ENCODE measurements around the gene MT1E. TPM values are rescaled to one million over a fixed set of nuclear protein-coding genes. Genes with fewer than 3 reads are reported as not detected.
"Not testable (repeated sequence)": the region's sequence is repeated elsewhere in the genome, so short reads cannot be mapped to it uniquely, and the experiment has no call there.

MT1E gene
- total and polyA plus RNA-seq, 5 experiments from 2014 or later: 1.3 to 21.9 (median 7.1) TPM

- H3K36me3 Mint-ChIP-seq: peaks cover 0 to 13% (median 5%) of the 10 kb centered on the region in 3 donors
- no peak for ATAC-seq
- peak overlapping the region in 1 of 10 donors; percentile 71 for H3K27ac Mint-ChIP-seq
- H3K4me1 Mint-ChIP-seq: peaks cover 18 to 37% (median 26%) of the 10 kb centered on the region in 4 donors
- POLR2A ChIA-PET: interaction anchor here (1.9 kb wide), 1 partner anchor 62 kb away, joined by 5 read pairs; the partner anchor contains the start of gene MT2A
- H3K9me3 Mint-ChIP-seq: no peaks in the 10 kb centered on the region
- no peak for DNase-seq
- H3K27me3 Mint-ChIP-seq: peaks cover 27 to 55% (median 46%) of the 10 kb centered on the region in 5 donors
- peak overlapping the region in 6 of 10 donors; percentile 12 to 62 (median 57) for H3K4me3 Mint-ChIP-seq
Observed at GRCh38 chr16:56669840-56670619, 44.4 kb downstream of the MT1E start.

GRCh38 chr16:56670620-56670934 is 45.0 kb downstream of the MT1E start:
- Mint-ChIP-seq H3K4me1 (peaks cover 22 to 43% (median 31%) of the 10 kb centered on the region in 4 donors), H3K36me3 (peaks cover 0 to 8% (median 4%) of the 10 kb centered on the region in 3 donors), H3K4me3 (no peak overlapping the region), H3K27ac (no peak overlapping the region), H3K9me3 (no peaks in the 10 kb centered on the region), H3K27me3 (peaks cover 27 to 53% (median 46%) of the 10 kb centered on the region in 5 donors)
- POLR2A ChIA-PET: interaction anchor here (1.9 kb wide), 1 partner anchor 62 kb away, joined by 5 read pairs; the partner anchor contains the start of gene MT2A
- DNase-seq: no peak
- no peak for ATAC-seq

- DNase-seq, ATAC-seq, H3K36me3 Mint-ChIP-seq, H3K27ac Mint-ChIP-seq, H3K4me3 Mint-ChIP-seq, H3K9me3 Mint-ChIP-seq: not testable (repeated sequence)
- H3K27me3 Mint-ChIP-seq: peaks cover 25 to 46% (median 44%) of the 10 kb centered on the region in 5 donors
- POLR2A ChIA-PET: interaction anchor here (0.6 to 1.0 kb wide), 2 partner anchors 28 to 41 kb away, joined by 3 to 4 read pairs; no protein-coding TSS in a partner anchor
- peaks cover 24 to 53% (median 36%) of the 10 kb centered on the region in 4 donors for H3K4me1 Mint-ChIP-seq
Observed at GRCh38 chr16:56671691-56672090, 46.1 kb downstream of the MT1E start.

GRCh38 chr16:56672171-56672570 is 46.6 kb downstream of the MT1E start:
- POLR2A ChIA-PET: interaction anchor here (0.6 to 1.0 kb wide), 2 partner anchors 29 to 40 kb away, joined by 3 to 4 read pairs; no protein-coding TSS in a partner anchor
- not testable (repeated sequence) for ATAC-seq, H3K36me3 Mint-ChIP-seq, H3K9me3 Mint-ChIP-seq, H3K4me3 Mint-ChIP-seq, H3K27ac Mint-ChIP-seq, DNase-seq
- Mint-ChIP-seq H3K4me1 (peaks cover 24 to 53% (median 36%) of the 10 kb centered on the region in 4 donors), H3K27me3 (peaks cover 25 to 45% (median 40%) of the 10 kb centered on the region in 5 donors)

- Mint-ChIP-seq H3K4me3 (no peak overlapping the region), H3K27me3 (peaks cover 21 to 42% (median 33%) of the 10 kb centered on the region in 5 donors), H3K9me3 (no peaks in the 10 kb centered on the region), H3K27ac (peak overlapping the region in 1 of 10 donors; percentile 25), H3K36me3 (no peaks in the 10 kb centered on the region), H3K4me1 (peaks cover 23 to 46% (median 34%) of the 10 kb centered on the region in 4 donors)
- DNase-seq (no peak), ATAC-seq (no peak)
- POLR2A ChIA-PET: interaction anchor here (0.9 to 1.3 kb wide), 2 partner anchors 9 to 16 kb away, joined by 3 to 4 read pairs; partner anchors contain the start of gene MT1X
Observed at GRCh38 chr16:56672761-56673536, 47.4 kb downstream of the MT1E start.

GRCh38 chr16:56673921-56674320 is 48.3 kb downstream of the MT1E start:
- POLR2A ChIA-PET: interaction anchor here (0.9 to 1.3 kb wide), 2 partner anchors 8 to 17 kb away, joined by 3 to 4 read pairs; partner anchors contain the start of gene MT1X
- DNase-seq (peak in 4 of 10 donors; percentile 22 to 60 (median 45)), ATAC-seq (peak; percentile 32 to 33)
- peak overlapping the region in 6 of 10 donors; percentile 3 to 50 (median 38) for H3K4me3 Mint-ChIP-seq
- H3K27ac Mint-ChIP-seq: peak overlapping the region in 5 of 10 donors; percentile 7 to 77 (median 69)
- no peaks in the 10 kb centered on the region for H3K36me3 Mint-ChIP-seq
- no peaks in the 10 kb centered on the region for H3K9me3 Mint-ChIP-seq
- H3K27me3 Mint-ChIP-seq: peaks cover 13 to 34% (median 25%) of the 10 kb centered on the region in 5 donors
- H3K4me1 Mint-ChIP-seq: peaks cover 15 to 38% (median 26%) of the 10 kb centered on the region in 4 donors

- ATAC-seq, DNase-seq, H3K36me3 Mint-ChIP-seq, POLR2A ChIA-PET, H3K9me3 Mint-ChIP-seq: not testable (repeated sequence)
- Mint-ChIP-seq H3K27me3 (peaks cover 10 to 31% (median 19%) of the 10 kb centered on the region in 5 donors), H3K4me1 (peaks cover 11 to 32% (median 22%) of the 10 kb centered on the region in 4 donors), H3K4me3 (peak overlapping the region in 6 of 10 donors; percentile 30 to 75 (median 38)), H3K27ac (peak overlapping the region in 5 of 10 donors; percentile 11 to 73 (median 46))
Observed at GRCh38 chr16:56674570-56674969, 49.0 kb downstream of the MT1E start.

GRCh38 chr16:56675685-56676210 is 50.2 kb downstream of the MT1E start:
- Mint-ChIP-seq H3K36me3 (no peaks in the 10 kb centered on the region), H3K4me3 (peak overlapping the region; percentile 70 to 90 (median 81)), H3K27me3 (peaks cover 5 to 25% (median 7%) of the 10 kb centered on the region in 5 donors), H3K27ac (peak overlapping the region in 8 of 10 donors; percentile 53 to 88 (median 66)), H3K4me1 (peaks cover 8 to 28% (median 19%) of the 10 kb centered on the region in 4 donors), H3K9me3 (no peaks in the 10 kb centered on the region)
- ATAC-seq: peak; percentile 93 to 96
- POLR2A ChIA-PET: interaction anchor here (1.0 to 2.3 kb wide), 5 partner anchors 14 to 67 kb away, joined by 4 to 8 read pairs (median 5); partner anchors contain the start of gene MT2A
- peak in 9 of 10 donors; percentile 38 to 75 (median 56) for DNase-seq

Other genes starting within 250 kb of the MT1E start
- 10 to 100 TPM; 74.0 to 83.0 TPM for gene AMFR, start 200.2 kb upstream of the MT1E start, total RNA-seq
- gene AMFR, start 200.2 kb upstream of the MT1E start, polyA plus RNA-seq: 10 to 100 TPM; 24.2 to 38.4 (median 36.2) TPM
- 100 to 1,000 TPM; 111 to 118 TPM for gene NUDT21, start 174.4 kb upstream of the MT1E start, total RNA-seq
- gene NUDT21, start 174.4 kb upstream of the MT1E start, polyA plus RNA-seq: 10 to 100 TPM; 55.5 to 74.1 (median 71.8) TPM
- 10 to 100 TPM; 48.0 to 55.0 TPM for gene OGFOD1, start 174.2 kb upstream of the MT1E start, total RNA-seq
- gene OGFOD1, start 174.2 kb upstream of the MT1E start, polyA plus RNA-seq: 100 to 1,000 TPM in 2 of 3 donors, 10 to 100 TPM in 1; 94.1 to 109 (median 103) TPM
- gene BBS2, start 105.8 kb upstream of the MT1E start, total RNA-seq: 100 to 1,000 TPM in 1 of 2 experiments, 10 to 100 TPM in 1; 94.7 to 107 TPM
- 10 to 100 TPM; 35.7 to 37.6 (median 36.1) TPM for gene BBS2, start 105.8 kb upstream of the MT1E start, polyA plus RNA-seq
- gene MT4, start 60.7 kb upstream of the MT1E start, total RNA-seq: not detected
- gene MT4, start 60.7 kb upstream of the MT1E start, polyA plus RNA-seq: not detected
- 1 to 10 TPM; 1.8 to 3.1 TPM for gene MT3, start 36.3 kb upstream of the MT1E start, total RNA-seq
- gene MT3, start 36.3 kb upstream of the MT1E start, polyA plus RNA-seq: 10 to 100 TPM in 2 of 3 donors, 1 to 10 TPM in 1; 8.6 to 19.9 (median 19.2) TPM
- 10 to 100 TPM; 32.3 to 39.0 TPM for gene MT2A, start 17.2 kb upstream of the MT1E start, total RNA-seq
- 100 to 1,000 TPM; 248 to 303 (median 294) TPM for gene MT2A, start 17.2 kb upstream of the MT1E start, polyA plus RNA-seq
- gene MT1M, start 6.9 kb downstream of the MT1E start, total RNA-seq: not detected
- not detected for gene MT1M, start 6.9 kb downstream of the MT1E start, polyA plus RNA-seq
- gene MT1A, start 12.9 kb downstream of the MT1E start, total RNA-seq: not detected
- not detected for gene MT1A, start 12.9 kb downstream of the MT1E start, polyA plus RNA-seq
- not detected for gene MT1B, start 26.1 kb downstream of the MT1E start, total RNA-seq
- not detected for gene MT1B, start 26.1 kb downstream of the MT1E start, polyA plus RNA-seq
- 10 to 100 TPM; 18.4 to 18.9 TPM for gene MT1F, start 32.2 kb downstream of the MT1E start, total RNA-seq
- 10 to 100 TPM; 82.3 to 97.4 (median 94.2) TPM for gene MT1F, start 32.2 kb downstream of the MT1E start, polyA plus RNA-seq
- gene MT1G, start 42.3 kb downstream of the MT1E start, total RNA-seq: not detected
- under 1 TPM in 1 of 3 donors, not detected in 2; 0.74 TPM for gene MT1G, start 42.3 kb downstream of the MT1E start, polyA plus RNA-seq
- gene MT1H, start 44.0 kb downstream of the MT1E start, total RNA-seq: not detected
- gene MT1H, start 44.0 kb downstream of the MT1E start, polyA plus RNA-seq: not detected
- gene MT1X, start 56.7 kb downstream of the MT1E start, total RNA-seq: 10 to 100 TPM; 27.6 to 31.1 TPM
- gene MT1X, start 56.7 kb downstream of the MT1E start, polyA plus RNA-seq: 100 to 1,000 TPM; 185 to 201 (median 201) TPM
- 10 to 100 TPM; 82.5 to 85.0 TPM for gene NUP93, start 104.3 kb downstream of the MT1E start, total RNA-seq
- gene NUP93, start 104.3 kb downstream of the MT1E start, polyA plus RNA-seq: 100 to 1,000 TPM in 1 of 3 donors, 10 to 100 TPM in 2; 66.6 to 104 (median 77.5) TPM
- not detected for gene SLC12A3, start 239.4 kb downstream of the MT1E start, total RNA-seq
- not detected for gene SLC12A3, start 239.4 kb downstream of the MT1E start, polyA plus RNA-seq